Breast epithelium (tissue), 4 donors: ENCODE measurements around the gene ACOX3. TPM values are rescaled to one million over a fixed set of nuclear protein-coding genes. Genes with fewer than 3 reads are reported as not detected.
"Not testable (repeated sequence)": the region's sequence is repeated elsewhere in the genome, so short reads cannot be mapped to it uniquely, and the experiment has no call there.

ENCODE experiments used
- DNase-seq, 2 donors: peaks; one replicate each; pipeline ENCODE4 v3.0.0-alpha.2; 2019; ENCODE audit warnings: low spot score in 2 of 2
- H3K27ac ChIP-seq, 2 donors: fragments of 200-600 bp; sonication (generic) in 1 of 2; one replicate each; pipeline ENCODE4 v1.5.1; 2016 to 2019; ENCODE audit warnings: mild to moderate bottlenecking in 1 of 2
- H3K27me3 ChIP-seq, 2 donors: fragments of 200-600 bp; sonication (generic) in 1 of 2; one replicate each; pipeline versions ENCODE4 v1.5.1 to v1.6.0; 2017 to 2019; ENCODE audit warnings: control low read depth in 1 of 2, mild to moderate bottlenecking in 1 of 2
- H3K36me3 ChIP-seq: fragments of 200-600 bp; one replicate; pipeline ENCODE4 v1.5.1; 2019
- H3K4me1 ChIP-seq, 2 donors: fragments of 200-600 bp; sonication (generic); one replicate each; pipeline ENCODE4 v1.5.1; 2016 to 2019; ENCODE audit warnings: control low read depth in 1 of 2
- H3K4me3 ChIP-seq, 3 donors: fragments of 200-600 bp; sonication (generic); 1 replicate in 2 of 3; 2 replicates in 1 of 3; pipeline ENCODE4 v1.5.1; 2016 to 2019; ENCODE audit warnings: mild to moderate bottlenecking in 3 of 3, moderate library complexity in 2 of 3
- H3K9me3 ChIP-seq, 2 donors: fragments of 200-600 bp; sonication (generic) in 1 of 2; one replicate each; pipeline ENCODE4 v1.5.1; 2016 to 2019; ENCODE audit warnings: control low read depth in 1 of 2
- CTCF ChIP-seq, 3 donors: fragments of 450-650 bp; IDR thresholded peaks; one replicate each; pipeline ENCODE4 v1.5.1; 2016 to 2017; ENCODE audit warnings: antibody characterized with exemption in 3 of 3, mild to moderate bottlenecking in 3 of 3, moderate library complexity in 3 of 3
- POLR2A ChIP-seq: fragments of 450-650 bp; IDR thresholded peaks from one replicate; pipeline ENCODE4 v1.6.1; 2016; ENCODE audit warnings: antibody characterized with exemption, mild to moderate bottlenecking, moderate library complexity
- POLR2AphosphoS5 ChIP-seq, 3 donors: sonication (generic); formaldehyde crosslinking; IDR thresholded peaks; one replicate each; pipeline ENCODE4 v1.6.1; 2017; ENCODE audit warnings: antibody characterized with exemption in 3 of 3
- intact Hi-C: fragments of 100-400 bp; cut with DNase I; formaldehyde crosslinking; loops from one replicate; pipeline ENCODE4 v1.15.1; 2023; ENCODE audit warnings: low total_unique reads
- total RNA-seq, 3 donors: library from RNA; depleted of rRNA; stranded (reverse); fragments of >200 nt; gene quantifications; one replicate each; pipeline ENCODE4 v1.1.0, GENCODE V29; 2016

The ACOX3 gene
- total RNA-seq, 3 donors from 2014 or later: 24.0 to 69.4 (median 47.9) TPM

GRCh38 chr4:8341691-8342090 is 98.8 kb downstream of the ACOX3 start:
- Histone ChIP-seq H3K36me3 (no peaks in the 10 kb centered on the region), H3K9me3 (no peaks in the 10 kb centered on the region), H3K27ac (peak overlapping the region; percentile 64 to 82), H3K4me1 (no peaks in the 10 kb centered on the region), H3K4me3 (peak overlapping the region in 1 of 3 donors; percentile 17), H3K27me3 (no peaks in the 10 kb centered on the region)
- TF ChIP-seq POLR2A (no peak), CTCF (IDR thresholded peaks at IDR 0.05) (no peak), POLR2AphosphoS5 (IDR thresholded peaks at IDR 0.05) (no peak)
- intact Hi-C loops: loop anchor here (2.0 kb wide), 1 partner anchor 63 kb away; no protein-coding TSS in a partner anchor
- DNase-seq: peak in 1 of 2 donors; percentile 73

- H3K4me1 ChIP-seq, H3K27me3 ChIP-seq, H3K9me3 ChIP-seq, DNase-seq, intact Hi-C loops, H3K36me3 ChIP-seq: not testable (repeated sequence)
- H3K4me3 ChIP-seq: peak overlapping the region in 1 of 3 donors; percentile 17
- H3K27ac ChIP-seq: peak overlapping the region; percentile 64 to 82
These were observed 99.2 kb downstream of the ACOX3 start for GRCh38 chr4:8341281-8341680.

- DNase-seq: peak in 1 of 2 donors; percentile 49
- H3K36me3 ChIP-seq: no peaks in the 10 kb centered on the region
- TF ChIP-seq CTCF (IDR thresholded peaks at IDR 0.05) (no peak), POLR2A (no peak), POLR2AphosphoS5 (IDR thresholded peaks at IDR 0.05) (no peak)
- no peaks in the 10 kb centered on the region for H3K4me1 ChIP-seq
- no peak overlapping the region for H3K4me3 ChIP-seq
- no peaks in the 10 kb centered on the region for H3K27me3 ChIP-seq
- intact Hi-C loops: no loop called here
- peak overlapping the region; percentile 64 to 82 for H3K27ac ChIP-seq
- H3K9me3 ChIP-seq: no peaks in the 10 kb centered on the region
These were observed 99.7 kb downstream of the ACOX3 start for GRCh38 chr4:8340781-8341241.

GRCh38 chr4:8338351-8338961 is 102.1 kb downstream of the ACOX3 start:
- Histone ChIP-seq H3K4me1 (no peaks in the 10 kb centered on the region), H3K36me3 (no peaks in the 10 kb centered on the region), H3K27me3 (no peaks in the 10 kb centered on the region), H3K27ac (no peak overlapping the region), H3K4me3 (no peak overlapping the region), H3K9me3 (no peaks in the 10 kb centered on the region)
- no peak for TF ChIP-seq CTCF (IDR thresholded peaks at IDR 0.05)
- no peak for TF ChIP-seq POLR2A
- no peak for TF ChIP-seq POLR2AphosphoS5 (IDR thresholded peaks at IDR 0.05)
- DNase-seq: no peak
- intact Hi-C loops: no loop called here

- Histone ChIP-seq H3K27me3 (no peaks in the 10 kb centered on the region), H3K36me3 (no peaks in the 10 kb centered on the region), H3K4me1 (no peaks in the 10 kb centered on the region), H3K4me3 (no peak overlapping the region), H3K9me3 (no peaks in the 10 kb centered on the region), H3K27ac (no peak overlapping the region)
- intact Hi-C loops: no loop called here
- TF ChIP-seq POLR2AphosphoS5 (IDR thresholded peaks at IDR 0.05): no peak
- no peak for DNase-seq
These were observed 104.0 kb downstream of the ACOX3 start for GRCh38 chr4:8336412-8337075.

- H3K4me1 ChIP-seq: no peaks in the 10 kb centered on the region
- no peaks in the 10 kb centered on the region for H3K36me3 ChIP-seq
- H3K27me3 ChIP-seq: no peaks in the 10 kb centered on the region
- H3K4me3 ChIP-seq: no peak overlapping the region
- H3K9me3 ChIP-seq: no peaks in the 10 kb centered on the region
- no peak overlapping the region for H3K27ac ChIP-seq
- DNase-seq: no peak
- intact Hi-C loops: no loop called here
- no peak for TF ChIP-seq CTCF (IDR thresholded peaks at IDR 0.05)
- TF ChIP-seq POLR2AphosphoS5 (IDR thresholded peaks at IDR 0.05): no peak
- TF ChIP-seq POLR2A: no peak
These were observed 104.7 kb downstream of the ACOX3 start for GRCh38 chr4:8335848-8336247.
